Measurements from ENCODE around the gene CCDC33. TPM values are rescaled to one million over a fixed set of nuclear protein-coding genes. Genes with fewer than 3 reads are reported as not detected.

CCDC33 gene
- total and polyA plus RNA-seq, 10 of the 15 experiments (the other 5 are each of a cell fraction or from before 2014, with no cell fraction given), result 0.57 to 5.8 (median 4.3) TPM

GRCh38 chr15:74220475-74221248 is 15.5 kb upstream of the CCDC33 start:
- Histone ChIP-seq H3K9me3 (replicated peaks; ENCODE audit: control insufficient read depth, insufficient read depth, low read length) (no peaks in the 10 kb centered on the region), H3K4me3 (no peak overlapping the region), H2AFZ (ENCODE audit: control insufficient read depth, low read depth, low read length) (no peak overlapping the region), H3K79me2 (ENCODE audit: control insufficient read depth, insufficient read depth, low read length) (no peaks in the 10 kb centered on the region), H3K27ac (ENCODE audit: control insufficient read depth, insufficient read depth) (no peak overlapping the region), H3K4me2 (ENCODE audit: control insufficient read depth, insufficient read depth) (no peak overlapping the region), H4K20me1 (ENCODE audit: control insufficient read depth, insufficient read depth) (no peaks in the 10 kb centered on the region), H3K27me3 (replicated peaks in 1 of 2; ENCODE audit: control insufficient read depth in 2 of 2, insufficient read depth in 2 of 2, low read length in 1 of 2) (peaks cover 0 to 11% of the 10 kb centered on the region in 2 experiments; a peak in 2 of 4 replicates), H3K4me1 (ENCODE audit: control insufficient read depth, insufficient read depth, low read length) (no peaks in the 10 kb centered on the region), H3K36me3 (ENCODE audit: control insufficient read depth in 2 of 2, insufficient read depth in 2 of 2, low read length in 1 of 2) (no peaks in the 10 kb centered on the region), H3K9ac (ENCODE audit: control insufficient read depth, insufficient read depth, low read length) (no peak overlapping the region)
- in situ Hi-C loops (cut with MboI) (no loop called here), intact Hi-C loops (cut with micrococcal nuclease; ENCODE audit: unreplicated experiment) (no loop called here)
- no peak for FAIRE-seq
- TF ChIP-seq, protein P1, sequence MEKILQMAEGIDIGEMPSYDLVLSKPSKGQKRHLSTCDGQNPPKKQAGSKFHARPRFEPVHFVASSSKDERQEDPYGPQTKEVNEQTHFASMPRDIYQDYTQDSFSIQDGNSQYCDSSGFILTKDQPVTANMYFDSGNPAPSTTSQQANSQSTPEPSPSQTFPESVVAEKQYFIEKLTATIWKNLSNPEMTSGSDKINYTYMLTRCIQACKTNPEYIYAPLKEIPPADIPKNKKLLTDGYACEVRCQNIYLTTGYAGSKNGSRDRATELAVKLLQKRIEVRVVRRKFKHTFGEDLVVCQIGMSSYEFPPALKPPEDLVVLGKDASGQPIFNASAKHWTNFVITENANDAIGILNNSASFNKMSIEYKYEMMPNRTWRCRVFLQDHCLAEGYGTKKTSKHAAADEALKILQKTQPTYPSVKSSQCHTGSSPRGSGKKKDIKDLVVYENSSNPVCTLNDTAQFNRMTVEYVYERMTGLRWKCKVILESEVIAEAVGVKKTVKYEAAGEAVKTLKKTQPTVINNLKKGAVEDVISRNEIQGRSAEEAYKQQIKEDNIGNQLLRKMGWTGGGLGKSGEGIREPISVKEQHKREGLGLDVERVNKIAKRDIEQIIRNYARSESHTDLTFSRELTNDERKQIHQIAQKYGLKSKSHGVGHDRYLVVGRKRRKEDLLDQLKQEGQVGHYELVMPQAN (conservative IDR thresholded peaks at IDR 0.05), result no peak
- TF ChIP-seq SIX5 (IDR thresholded peaks at IDR 0.05; ENCODE audit: low read depth, low read length, severe bottlenecking) (no peak), CHD4 (IDR thresholded peaks at IDR 0.05) (no peak), IKZF1 (conservative IDR thresholded peaks at IDR 0.05) (no peak), RCOR1 (conservative IDR thresholded peaks at IDR 0.05; ENCODE audit: low read depth, low read length) (no peak), EED (IDR thresholded peaks at IDR 0.05; ENCODE audit: low read depth) (no peak), NFIC (IDR thresholded peaks at IDR 0.05; ENCODE audit: low read depth, low read length) (no peak), GABPA (IDR thresholded peaks at IDR 0.05; ENCODE audit: low read depth) (no peak), EZH2 (IDR thresholded peaks at IDR 0.05; ENCODE audit: borderline replicate concordance, control insufficient read depth, low read depth, low read length) (no peak), SUPT20H (IDR thresholded peaks at IDR 0.05; ENCODE audit: borderline replicate concordance, control insufficient read depth, low read depth, low read length) (no peak), CHD1 (IDR thresholded peaks at IDR 0.05; ENCODE audit: low read depth, low read length) (no peak), ZNF24 (IDR thresholded peaks at IDR 0.05) (no peak), KAT2A (conservative IDR thresholded peaks at IDR 0.05; ENCODE audit: control insufficient read depth, low read depth, low read length) (no peak)
- TF ChIP-seq, protein P2, sequence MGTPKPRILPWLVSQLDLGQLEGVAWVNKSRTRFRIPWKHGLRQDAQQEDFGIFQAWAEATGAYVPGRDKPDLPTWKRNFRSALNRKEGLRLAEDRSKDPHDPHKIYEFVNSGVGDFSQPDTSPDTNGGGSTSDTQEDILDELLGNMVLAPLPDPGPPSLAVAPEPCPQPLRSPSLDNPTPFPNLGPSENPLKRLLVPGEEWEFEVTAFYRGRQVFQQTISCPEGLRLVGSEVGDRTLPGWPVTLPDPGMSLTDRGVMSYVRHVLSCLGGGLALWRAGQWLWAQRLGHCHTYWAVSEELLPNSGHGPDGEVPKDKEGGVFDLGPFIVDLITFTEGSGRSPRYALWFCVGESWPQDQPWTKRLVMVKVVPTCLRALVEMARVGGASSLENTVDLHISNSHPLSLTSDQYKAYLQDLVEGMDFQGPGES (IDR thresholded peaks at IDR 0.05), result no peak
- ChIA-PET CTCF (interaction anchor here (0.5 kb wide), 1 partner anchor 171 kb away, joined by 3 read pairs; no protein-coding TSS in a partner anchor), RAD21 (ENCODE audit: unreplicated experiment) (interaction anchor here (0.6 kb wide), 1 partner anchor 75 kb away, joined by 3 read pairs; no protein-coding TSS in a partner anchor), SMC1A (ENCODE audit: uncharacterized antibody, unreplicated experiment) (no interaction called here), POLR2A (no interaction called here)
- ATAC-seq, result no peak
- no TSS peak for BruUV-seq (replicated peaks)
- no peak for DNase-seq (ENCODE audit: low read depth, low spot score)
- WGBS (ENCODE audit: insufficient coverage, insufficient replicate concordance, low lambda C conversion rate, missing lambda C conversion rate), result 25% methylated on average over 11 of the region's 11 CpGs

Measured in GM12878 (cell line).